GM19043 (cell line): ENCODE measurements around the gene SPINK13.
"Not testable (repeated sequence)": the region's sequence is repeated elsewhere in the genome, so short reads cannot be mapped to it uniquely, and the experiment has no call there.

ENCODE experiments used
- ATAC-seq: cut with Tn5 transposase; IDR thresholded peaks from one replicate; pipeline ENCODE4 v1.9.1; 2021; ENCODE audit warnings: low read depth; ENCODE audit not compliant: unreplicated experiment

The SPINK13 gene

GRCh38 chr5:148268566-148268965, at the start of gene SPINK13:
SPINK13 (plus strand) TSS chr5:148268794; CDS start chr5:148270073, 1,279 bp downstream.
- ATAC-seq: no peak

- ATAC-seq: no peak
Measured at GRCh38 chr5:148221508-148221907, 47.1 kb upstream of the SPINK13 start.

GRCh38 chr5:148224117-148224742, 44.4 kb upstream of the SPINK13 start:
- no peak for ATAC-seq

- ATAC-seq: no peak
Measured at GRCh38 chr5:148228392-148228984, 40.1 kb upstream of the SPINK13 start.

- ATAC-seq: no peak
Measured at GRCh38 chr5:148229840-148230239, 38.8 kb upstream of the SPINK13 start.

GRCh38 chr5:148230240-148230639, 38.4 kb upstream of the SPINK13 start:
- ATAC-seq: no peak

- ATAC-seq: no peak
Measured at GRCh38 chr5:148237785-148238417, 30.7 kb upstream of the SPINK13 start.

- ATAC-seq: no peak
Measured at GRCh38 chr5:148238418-148238794, 30.2 kb upstream of the SPINK13 start, which contains the start of gene MARCOL. MARCOL (plus strand) TSS chr5:148238525; CDS start chr5:148238598, 73 bp downstream.

- ATAC-seq: no peak
Measured at GRCh38 chr5:148248894-148249293, 19.7 kb upstream of the SPINK13 start.

- ATAC-seq: no peak
Measured at GRCh38 chr5:148255456-148255855, 13.1 kb upstream of the SPINK13 start.

- no peak for ATAC-seq
Measured at GRCh38 chr5:148259288-148259687, 9.3 kb upstream of the SPINK13 start.

- ATAC-seq: no peak
Measured at GRCh38 chr5:148261221-148261620, 7.4 kb upstream of the SPINK13 start.

GRCh38 chr5:148267962-148268361, 632 bp upstream of the SPINK13 start:
- ATAC-seq: no peak

- not testable (repeated sequence) for ATAC-seq
Measured at GRCh38 chr5:148275129-148275528, 6.5 kb downstream of the SPINK13 start.

GRCh38 chr5:148280893-148281292, 12.3 kb downstream of the SPINK13 start:
- not testable (repeated sequence) for ATAC-seq

- not testable (repeated sequence) for ATAC-seq
Measured at GRCh38 chr5:148281336-148281735, 12.7 kb downstream of the SPINK13 start.

- no peak for ATAC-seq
Measured at GRCh38 chr5:148290271-148291195, 21.9 kb downstream of the SPINK13 start.

- no peak for ATAC-seq
Measured at GRCh38 chr5:148297731-148298130, 29.1 kb downstream of the SPINK13 start.

GRCh38 chr5:148306446-148306845, 37.9 kb downstream of the SPINK13 start:
- no peak for ATAC-seq

GRCh38 chr5:148309019-148309418, 40.4 kb downstream of the SPINK13 start:
- ATAC-seq: no peak

GRCh38 chr5:148309746-148310145, 41.2 kb downstream of the SPINK13 start:
- ATAC-seq: no peak
